ENCODE data around the gene MACROD2.

DNA sequence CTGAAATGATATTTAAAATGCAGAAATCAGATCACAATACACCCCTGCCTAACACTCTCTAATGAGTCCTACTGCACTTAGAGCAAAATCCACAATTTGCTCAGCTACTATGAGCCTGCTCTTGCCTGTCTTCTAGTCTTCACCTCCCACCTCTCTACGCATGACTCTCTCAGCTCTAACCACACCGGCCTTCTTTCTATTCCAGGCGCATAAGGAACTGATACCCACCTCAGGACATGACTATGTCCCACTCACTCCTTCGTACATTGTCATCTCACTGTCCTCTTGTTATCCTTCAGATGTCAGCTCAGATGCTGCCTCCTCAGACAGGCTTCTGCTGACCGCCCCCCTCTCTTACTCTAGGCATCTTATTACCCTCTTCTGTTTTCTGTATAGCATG lies 543.1 kb downstream of the MACROD2 start:
- no peak for TF ChIP-seq POLR2A (IDR thresholded peaks at IDR 0.05)
- TF ChIP-seq, protein P1, sequence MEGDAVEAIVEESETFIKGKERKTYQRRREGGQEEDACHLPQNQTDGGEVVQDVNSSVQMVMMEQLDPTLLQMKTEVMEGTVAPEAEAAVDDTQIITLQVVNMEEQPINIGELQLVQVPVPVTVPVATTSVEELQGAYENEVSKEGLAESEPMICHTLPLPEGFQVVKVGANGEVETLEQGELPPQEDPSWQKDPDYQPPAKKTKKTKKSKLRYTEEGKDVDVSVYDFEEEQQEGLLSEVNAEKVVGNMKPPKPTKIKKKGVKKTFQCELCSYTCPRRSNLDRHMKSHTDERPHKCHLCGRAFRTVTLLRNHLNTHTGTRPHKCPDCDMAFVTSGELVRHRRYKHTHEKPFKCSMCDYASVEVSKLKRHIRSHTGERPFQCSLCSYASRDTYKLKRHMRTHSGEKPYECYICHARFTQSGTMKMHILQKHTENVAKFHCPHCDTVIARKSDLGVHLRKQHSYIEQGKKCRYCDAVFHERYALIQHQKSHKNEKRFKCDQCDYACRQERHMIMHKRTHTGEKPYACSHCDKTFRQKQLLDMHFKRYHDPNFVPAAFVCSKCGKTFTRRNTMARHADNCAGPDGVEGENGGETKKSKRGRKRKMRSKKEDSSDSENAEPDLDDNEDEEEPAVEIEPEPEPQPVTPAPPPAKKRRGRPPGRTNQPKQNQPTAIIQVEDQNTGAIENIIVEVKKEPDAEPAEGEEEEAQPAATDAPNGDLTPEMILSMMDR (IDR thresholded peaks at IDR 0.05) = no peak
